Vagina (tissue), 2 donors: ENCODE data around the gene ADAMTS12. TPM values are rescaled to one million over a fixed set of nuclear protein-coding genes. Genes with fewer than 3 reads are reported as not detected.

Experiments used
- DNase-seq, 2 donors: peaks; one replicate each; pipeline ENCODE4 v3.0.0-alpha.2; 2017; ENCODE audit errors: extremely low spot score in 2 of 2
- H3K27ac ChIP-seq: fragments of 200-600 bp; sonication (generic); one replicate; pipeline ENCODE4 v1.5.1; 2019
- H3K27me3 ChIP-seq: fragments of 200-600 bp; sonication (generic); one replicate; pipeline ENCODE4 v1.5.1; 2019
- H3K36me3 ChIP-seq, 2 donors: fragments of 200-600 bp; sonication (generic); one replicate each; pipeline ENCODE4 v1.5.1; 2017 to 2019
- H3K4me1 ChIP-seq: fragments of 200-600 bp; sonication (generic); one replicate; pipeline ENCODE4 v1.5.1; 2019
- H3K4me3 ChIP-seq, 2 donors: fragments of 200-600 bp; sonication (generic); 1 replicate in 1 of 2; 2 replicates in 1 of 2; pipeline ENCODE4 v1.5.1; 2016 to 2019
- H3K9me3 ChIP-seq: fragments of 200-600 bp; sonication (generic); one replicate; pipeline ENCODE4 v1.5.1; 2019
- POLR2A ChIP-seq, 2 donors: fragments of 450-650 bp; IDR thresholded peaks; one replicate each; pipeline ENCODE4 v1.6.1; 2017; ENCODE audit warnings: antibody characterized with exemption in 2 of 2, mild to moderate bottlenecking in 2 of 2, moderate library complexity in 2 of 2
- POLR2AphosphoS5 ChIP-seq, 2 donors: sonication (generic); formaldehyde crosslinking; IDR thresholded peaks; one replicate each; pipeline ENCODE4 v1.9.0; 2017; ENCODE audit warnings: antibody characterized with exemption in 2 of 2, mild to moderate bottlenecking in 2 of 2, low read depth in 1 of 2; ENCODE audit not compliant: insufficient read depth in 1 of 2
- intact Hi-C: fragments of 100-400 bp; cut with DNase I; formaldehyde crosslinking; loops from one replicate; pipeline ENCODE4 v1.15.1; 2023
- total RNA-seq: library from RNA; depleted of rRNA; stranded (reverse); fragments of >200 nt; gene quantifications from one replicate; pipeline ENCODE4 v1.2.3, GENCODE V29; 2016
- TF ChIP-seq, protein P1 (sequence below), 3 experiments: fragments of 450-650 bp in 2 of 3; fragments of 200-600 bp in 1 of 3; sonication (generic) in 1 of 3; IDR thresholded peaks; one replicate each; pipeline ENCODE4 v1.5.1; 2017 to 2019; ENCODE audit warnings: antibody characterized with exemption in 3 of 3, mild to moderate bottlenecking in 2 of 3, moderate library complexity in 2 of 3

The ADAMTS12 gene
- total RNA-seq, 1 donor from 2014 or later, result 7.6 TPM

DNA sequence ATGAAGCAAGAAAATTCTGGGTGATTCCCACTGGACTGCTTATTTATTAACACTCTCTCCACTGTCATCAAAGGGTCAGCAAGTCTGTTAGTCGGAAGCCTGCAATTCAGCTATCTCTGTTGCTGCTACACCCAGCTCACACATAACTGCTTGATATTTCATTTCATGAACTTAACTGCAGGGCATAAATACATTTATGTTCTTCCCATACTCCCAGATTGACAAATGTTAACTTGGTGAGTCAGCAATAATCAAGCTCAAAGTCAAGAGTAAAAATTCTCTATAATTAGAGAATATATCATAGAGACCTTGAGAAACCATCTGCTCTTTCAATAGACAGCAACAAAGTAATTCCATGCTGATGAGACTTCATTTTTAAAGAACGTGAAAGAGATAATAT lies 198.8 kb downstream of the ADAMTS12 start:
- no peak overlapping the region for H3K27ac ChIP-seq
- H3K27me3 ChIP-seq, result no peaks in the 10 kb centered on the region
- no peaks in the 10 kb centered on the region for H3K36me3 ChIP-seq
- TF ChIP-seq POLR2A (IDR thresholded peaks at IDR 0.05) (no peak), POLR2AphosphoS5 (IDR thresholded peaks at IDR 0.05; ENCODE audit: insufficient read depth in 1 of 2, low read depth in 1 of 2) (no peak)
- TF ChIP-seq, protein P1, sequence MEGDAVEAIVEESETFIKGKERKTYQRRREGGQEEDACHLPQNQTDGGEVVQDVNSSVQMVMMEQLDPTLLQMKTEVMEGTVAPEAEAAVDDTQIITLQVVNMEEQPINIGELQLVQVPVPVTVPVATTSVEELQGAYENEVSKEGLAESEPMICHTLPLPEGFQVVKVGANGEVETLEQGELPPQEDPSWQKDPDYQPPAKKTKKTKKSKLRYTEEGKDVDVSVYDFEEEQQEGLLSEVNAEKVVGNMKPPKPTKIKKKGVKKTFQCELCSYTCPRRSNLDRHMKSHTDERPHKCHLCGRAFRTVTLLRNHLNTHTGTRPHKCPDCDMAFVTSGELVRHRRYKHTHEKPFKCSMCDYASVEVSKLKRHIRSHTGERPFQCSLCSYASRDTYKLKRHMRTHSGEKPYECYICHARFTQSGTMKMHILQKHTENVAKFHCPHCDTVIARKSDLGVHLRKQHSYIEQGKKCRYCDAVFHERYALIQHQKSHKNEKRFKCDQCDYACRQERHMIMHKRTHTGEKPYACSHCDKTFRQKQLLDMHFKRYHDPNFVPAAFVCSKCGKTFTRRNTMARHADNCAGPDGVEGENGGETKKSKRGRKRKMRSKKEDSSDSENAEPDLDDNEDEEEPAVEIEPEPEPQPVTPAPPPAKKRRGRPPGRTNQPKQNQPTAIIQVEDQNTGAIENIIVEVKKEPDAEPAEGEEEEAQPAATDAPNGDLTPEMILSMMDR (IDR thresholded peaks at IDR 0.05), result no peak
- H3K9me3 ChIP-seq, result no peaks in the 10 kb centered on the region
- H3K4me3 ChIP-seq, result no peak overlapping the region
- H3K4me1 ChIP-seq, result no peaks in the 10 kb centered on the region
- intact Hi-C loops, result no loop called here
- DNase-seq, result no peak

DNA sequence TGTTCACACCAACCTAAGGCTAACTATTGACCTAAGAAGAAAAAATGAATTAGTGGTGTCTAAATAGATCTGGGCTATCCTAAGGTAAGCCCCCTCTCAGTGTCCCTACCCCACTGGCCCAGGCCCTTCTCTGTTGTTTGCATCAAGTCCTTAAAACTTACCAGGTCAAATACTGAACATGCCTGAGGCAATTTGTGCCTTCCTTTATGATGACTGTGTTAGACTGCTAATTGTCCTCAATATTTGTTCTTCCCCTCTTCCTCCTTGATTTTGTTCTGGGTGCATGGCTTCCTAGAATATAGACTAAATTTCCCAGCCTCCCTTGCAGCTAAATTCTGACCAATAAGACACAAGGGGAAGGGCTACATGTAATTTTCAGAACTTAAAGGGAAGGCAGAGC lies 199.9 kb downstream of the ADAMTS12 start:
- no peaks in the 10 kb centered on the region for H3K4me1 ChIP-seq
- no peak overlapping the region for H3K27ac ChIP-seq
- TF ChIP-seq POLR2A (IDR thresholded peaks at IDR 0.05), result no peak
- TF ChIP-seq POLR2AphosphoS5 (IDR thresholded peaks at IDR 0.05; ENCODE audit: insufficient read depth in 1 of 2, low read depth in 1 of 2), result no peak
- TF ChIP-seq, protein P1 (IDR thresholded peaks at IDR 0.05), result no peak
- intact Hi-C loops, result no loop called here
- H3K4me3 ChIP-seq, result no peak overlapping the region
- H3K9me3 ChIP-seq, result no peaks in the 10 kb centered on the region
- no peaks in the 10 kb centered on the region for H3K27me3 ChIP-seq
- no peaks in the 10 kb centered on the region for H3K36me3 ChIP-seq
- DNase-seq, result no peak

DNA sequence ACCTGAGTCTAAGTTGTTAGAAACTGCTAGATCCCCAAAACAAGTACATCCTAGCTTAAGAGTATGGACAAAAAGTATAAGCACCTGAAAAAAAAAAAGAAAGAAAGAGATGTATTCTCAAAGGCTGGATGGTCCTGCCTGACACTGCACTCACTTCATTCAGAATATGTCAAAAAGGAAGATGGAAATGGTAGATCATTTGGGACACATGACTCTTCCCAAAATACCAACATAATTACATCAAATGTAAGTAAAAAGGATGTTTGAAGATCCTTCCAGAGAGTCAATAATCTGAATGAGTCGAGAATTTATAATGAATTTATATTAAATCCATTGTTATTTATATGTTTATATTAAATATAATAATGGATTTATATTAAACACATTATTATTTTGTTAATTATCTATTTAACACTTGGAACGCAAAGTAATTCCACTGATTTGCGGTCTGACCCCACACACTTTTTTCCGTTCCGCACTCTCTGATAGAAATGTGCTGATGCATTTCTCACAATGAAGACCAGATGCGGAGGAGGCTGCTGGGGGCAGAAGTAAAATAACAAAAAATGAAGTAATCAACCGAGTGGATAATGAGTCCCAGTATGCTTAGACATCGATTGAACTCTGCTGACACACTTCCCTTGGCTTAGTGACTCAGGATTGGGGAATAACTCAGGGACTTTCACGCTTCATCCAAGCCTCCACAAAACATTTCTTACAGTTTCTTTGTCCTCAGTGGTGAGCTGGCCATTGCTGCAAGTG lies 201.2 kb downstream of the ADAMTS12 start:
- DNase-seq, result no peak
- Histone ChIP-seq H3K36me3 (no peaks in the 10 kb centered on the region), H3K27me3 (no peaks in the 10 kb centered on the region), H3K27ac (no peak overlapping the region), H3K4me3 (no peak overlapping the region), H3K9me3 (no peaks in the 10 kb centered on the region), H3K4me1 (no peaks in the 10 kb centered on the region)
- no peak for TF ChIP-seq POLR2AphosphoS5 (IDR thresholded peaks at IDR 0.05; ENCODE audit: insufficient read depth in 1 of 2, low read depth in 1 of 2)
- no peak for TF ChIP-seq POLR2A (IDR thresholded peaks at IDR 0.05)
- TF ChIP-seq, protein P1 (IDR thresholded peaks at IDR 0.05), result no peak
- intact Hi-C loops, result no loop called here

DNA sequence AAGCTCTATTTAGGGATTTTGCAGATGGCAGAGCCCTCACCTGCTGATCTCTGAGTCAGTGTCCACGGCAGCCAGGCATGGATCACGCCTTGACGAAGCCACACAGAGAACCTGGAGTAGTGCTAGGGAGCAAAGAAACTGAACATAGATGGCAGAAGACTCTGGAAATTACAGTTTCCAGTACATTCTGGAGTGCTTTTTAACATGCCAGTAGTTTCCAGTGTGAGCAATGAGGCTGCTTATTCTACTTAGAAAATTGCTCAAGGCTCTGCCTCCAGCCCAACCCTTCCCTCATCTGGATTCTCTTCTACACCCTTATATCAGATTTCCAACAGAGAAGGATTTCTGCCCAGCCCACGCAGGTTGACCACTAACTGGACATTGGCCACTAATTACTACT lies 203.3 kb downstream of the ADAMTS12 start:
- DNase-seq, result no peak
- Histone ChIP-seq H3K4me1 (no peaks in the 10 kb centered on the region), H3K27me3 (no peaks in the 10 kb centered on the region), H3K27ac (no peak overlapping the region), H3K36me3 (no peaks in the 10 kb centered on the region), H3K4me3 (no peak overlapping the region), H3K9me3 (no peaks in the 10 kb centered on the region)
- TF ChIP-seq, protein P1 (IDR thresholded peaks at IDR 0.05), result no peak
- TF ChIP-seq POLR2AphosphoS5 (IDR thresholded peaks at IDR 0.05; ENCODE audit: insufficient read depth in 1 of 2, low read depth in 1 of 2), result no peak
- no peak for TF ChIP-seq POLR2A (IDR thresholded peaks at IDR 0.05)
- intact Hi-C loops, result no loop called here

DNA sequence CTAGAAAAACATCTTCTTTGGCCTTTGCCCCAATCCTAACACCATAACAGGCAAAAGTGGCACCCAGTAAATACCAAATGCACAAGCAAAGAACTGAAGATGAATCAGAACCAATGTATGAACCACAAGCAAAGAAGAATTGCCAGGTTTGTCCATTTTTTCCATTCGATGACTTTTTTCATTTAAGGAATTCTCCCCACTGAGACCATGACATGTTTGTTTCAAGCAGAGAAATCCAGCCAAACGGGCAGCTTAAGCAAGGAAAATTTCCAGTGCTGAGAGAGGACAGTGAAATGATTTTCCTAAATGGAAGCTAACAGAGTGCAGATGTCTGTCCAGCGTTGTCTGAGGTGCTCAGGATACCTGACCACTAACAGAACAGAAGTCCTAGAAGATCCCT lies 203.7 kb downstream of the ADAMTS12 start:
- Histone ChIP-seq H3K9me3 (no peaks in the 10 kb centered on the region), H3K36me3 (no peaks in the 10 kb centered on the region), H3K27ac (no peak overlapping the region), H3K4me1 (no peaks in the 10 kb centered on the region), H3K4me3 (no peak overlapping the region), H3K27me3 (no peaks in the 10 kb centered on the region)
- DNase-seq, result no peak
- TF ChIP-seq POLR2AphosphoS5 (IDR thresholded peaks at IDR 0.05; ENCODE audit: insufficient read depth in 1 of 2, low read depth in 1 of 2) (no peak), POLR2A (IDR thresholded peaks at IDR 0.05) (no peak)
- TF ChIP-seq, protein P1 (IDR thresholded peaks at IDR 0.05), result no peak
- intact Hi-C loops, result no loop called here
